SK-N-SH (cell line): Measurements from ENCODE around the gene RHOT1. TPM values are rescaled to one million over a fixed set of nuclear protein-coding genes. Genes with fewer than 3 reads are reported as not detected.
"Not testable (repeated sequence)": the region's sequence is repeated elsewhere in the genome, so short reads cannot be mapped to it uniquely, and the experiment has no call there.

ENCODE experiments used
- CTCF ChIA-PET: fragments of 300-600, 350-600 bp; formaldehyde crosslinking; extraction: SDS; loops from one replicate; lab custom pipeline; 2021; lab: Yijun Ruan, JAX
- POLR2A ChIA-PET: fragments of 350-600 bp; sonication (Branson Sonifier 250); formaldehyde crosslinking; extraction: SDS; loops from one replicate; lab custom pipeline; 2020; ENCODE audit warnings: antibody characterized with exemption, inconsistent platforms; lab: Yijun Ruan, JAX
- DNase-seq: peaks from one replicate; pipeline ENCODE4 v3.0.0; 2012
- H2AFZ ChIP-seq: fragments of 200-600 bp; sonication (generic); 2 replicates; pipeline ENCODE4 v1.8.1; 2016; ENCODE audit warnings: antibody characterized with exemption, mild to moderate bottlenecking, low read depth
- H3F3A ChIP-seq: fragments of 200-600 bp; sonication (generic); replicated peaks from 2 replicates; pipeline ENCODE3; 2016; ENCODE audit warnings: antibody characterized with exemption, mild to moderate bottlenecking; ENCODE audit not compliant: insufficient read depth
- H3K27ac ChIP-seq, 2 experiments: fragments of 200-500 bp in 1 of 2; fragments of 200-600 bp in 1 of 2; sonication (Bioruptor generic) in 1 of 2; sonication (generic), shearing (Covaris generic) in 1 of 2; 2 replicates each; pipeline versions ENCODE4 v1.5.1 to v1.6.1; 2014 to 2016; ENCODE audit warnings: low read depth in 2 of 2, inconsistent platforms in 1 of 2, low read length in 1 of 2, mild to moderate bottlenecking in 1 of 2, mixed read lengths in 1 of 2
- H3K27me3 ChIP-seq: fragments of 200-600 bp; sonication (generic), shearing (Covaris generic); 2 replicates; pipeline ENCODE4 v1.6.1; 2016; ENCODE audit warnings: mixed run types; ENCODE audit not compliant: insufficient read depth
- H3K36me3 ChIP-seq, 2 experiments: fragments of 200-500 bp in 1 of 2; fragments of 200-600 bp in 1 of 2; sonication (Bioruptor generic) in 1 of 2; sonication (generic) in 1 of 2; replicated peaks in 1 of 2; 2 replicates each; pipeline versions ENCODE3 to v1.5.1; 2014 to 2016; ENCODE audit warnings: low read length in 1 of 2, mild to moderate bottlenecking in 1 of 2; ENCODE audit not compliant: insufficient read depth in 2 of 2, control insufficient read depth in 1 of 2
- H3K4me1 ChIP-seq, 2 experiments: fragments of 200-500 bp in 1 of 2; fragments of 200-600 bp in 1 of 2; sonication (Bioruptor generic) in 1 of 2; sonication (generic), shearing (Covaris generic) in 1 of 2; 2 replicates each; pipeline versions ENCODE4 v1.5.1 to v1.6.1; 2014 to 2016; ENCODE audit warnings: low read depth in 1 of 2, low read length in 1 of 2, mixed run types in 1 of 2; ENCODE audit not compliant: insufficient read depth in 2 of 2, control insufficient read depth in 1 of 2
- H3K4me2 ChIP-seq: fragments of 200-600 bp; sonication (generic), shearing (Covaris generic); 2 replicates; pipeline ENCODE4 v1.6.1; 2017; ENCODE audit warnings: mixed run types
- H3K4me3 ChIP-seq, 2 experiments: fragments of 200-500 bp in 1 of 2; fragments of 200-600 bp in 1 of 2; sonication (Bioruptor generic) in 1 of 2; sonication (generic), shearing (Covaris generic) in 1 of 2; 2 replicates each; pipeline versions ENCODE4 v1.5.1 to v1.8.1; 2014 to 2016; ENCODE audit warnings: low read depth in 2 of 2, inconsistent platforms in 1 of 2, low read length in 1 of 2, mild to moderate bottlenecking in 1 of 2, mixed read lengths in 1 of 2, moderate library complexity in 1 of 2
- H3K79me2 ChIP-seq: fragments of 200-600 bp; sonication (generic); 2 replicates; pipeline ENCODE4 v1.8.1; 2017; ENCODE audit warnings: mild to moderate bottlenecking; ENCODE audit not compliant: insufficient read depth
- H3K9ac ChIP-seq: fragments of 200-600 bp; sonication (generic); 2 replicates; pipeline ENCODE4 v1.6.1; 2017; ENCODE audit warnings: mixed run types
- H3K9me2 ChIP-seq: fragments of 200-600 bp; sonication (generic); 2 replicates; pipeline ENCODE4 v1.6.1; 2017; ENCODE audit warnings: mixed run types
- H3K9me3 ChIP-seq: fragments of 200-600 bp; sonication (generic); 2 replicates; pipeline ENCODE4 v1.6.1; 2017; ENCODE audit warnings: mixed run types, mild to moderate bottlenecking, moderate library complexity
- H4K20me1 ChIP-seq: fragments of 200-600 bp; sonication (generic); 2 replicates; pipeline ENCODE4 v1.6.1; 2017; ENCODE audit warnings: mild to moderate bottlenecking, mixed run types; ENCODE audit not compliant: insufficient read depth
- EP300 ChIP-seq, 2 experiments: IDR thresholded peaks; 2 replicates each; pipeline versions ENCODE4 v1.4.0 to v1.6.1; 2012; ENCODE audit warnings: borderline replicate concordance in 1 of 2, low read depth in 1 of 2, low read length in 1 of 2
- EZH2phosphoT487 ChIP-seq: fragments of 200-600 bp; sonication (generic); IDR thresholded peaks from 2 replicates; pipeline ENCODE4 v1.6.1; 2017; ENCODE audit warnings: low read depth, mixed run types, mild to moderate bottlenecking, antibody characterized with exemption, moderate library complexity, borderline replicate concordance
- FOSL2 ChIP-seq: IDR thresholded peaks from 2 replicates; pipeline ENCODE4 v1.4.0; 2012; ENCODE audit warnings: low read depth, mild to moderate bottlenecking, moderate library complexity, borderline replicate concordance
- FOXM1 ChIP-seq: IDR thresholded peaks from 2 replicates; pipeline ENCODE4 v1.4.0; 2012; ENCODE audit warnings: low read depth, mild to moderate bottlenecking
- GABPA ChIP-seq: IDR thresholded peaks from 2 replicates; pipeline ENCODE4 v1.4.0; 2012; ENCODE audit warnings: low read depth, mild to moderate bottlenecking
- GATA2 ChIP-seq: sonication (generic); formaldehyde crosslinking; IDR thresholded peaks from 2 replicates; pipeline ENCODE4 v1.5.0; 2020; ENCODE audit warnings: mild to moderate bottlenecking, missing genetic modification reagents
- JUND ChIP-seq: IDR thresholded peaks from 2 replicates; pipeline ENCODE4 v1.4.0; 2012
- MXI1 ChIP-seq: IDR thresholded peaks from 2 replicates; pipeline ENCODE4 v1.6.1; 2012; ENCODE audit warnings: mild to moderate bottlenecking, low read depth, low read length, improper control_type of control experiment
- REST ChIP-seq: IDR thresholded peaks from 2 replicates; pipeline ENCODE4 v1.6.1; 2012; ENCODE audit warnings: mild to moderate bottlenecking, low read depth, low read length, moderate library complexity
- RFX5 ChIP-seq: IDR thresholded peaks from 2 replicates; pipeline ENCODE4 v1.6.1; 2012; ENCODE audit warnings: mild to moderate bottlenecking, improper control_type of control experiment, low read length
- WGBS: methylation state at CpG from one replicate; pipeline ENCODE4 v1.1.6; 2017; ENCODE audit warnings: low lambda C conversion rate; 5-methylcytosine and 5-hydroxymethylcytosine counted together
- polyA plus RNA-seq, 3 experiments: library from polyadenylated mRNA; depleted of rRNA; stranded (reverse); fragments of >200 nt; gene quantifications; 2 replicates each; pipeline ENCODE4 v1.2.3, GENCODE V29; 2012

RHOT1 gene
- polyA plus RNA-seq, 1 of the 3 experiments (the other 2 are of a cell fraction): 25.0 TPM

- Histone ChIP-seq H2AFZ (no peak overlapping the region), H3K27me3 (no peaks in the 10 kb centered on the region), H3K27ac (no peak overlapping the region), H3K9me3 (no peaks in the 10 kb centered on the region), H3K9ac (no peak overlapping the region), H3K4me2 (no peak overlapping the region), H3K36me3 (no peaks in the 10 kb centered on the region), H3K79me2 (no peaks in the 10 kb centered on the region), H3F3A (peaks cover 5% of the 10 kb centered on the region), H3K9me2 (no peaks in the 10 kb centered on the region), H4K20me1 (no peaks in the 10 kb centered on the region), H3K4me3 (no peak overlapping the region), H3K4me1 (peaks cover 0 to 36% of the 10 kb centered on the region in 2 experiments; a peak in 2 of 4 replicates)
- 82% methylated on average over 3 of the region's 3 CpGs for WGBS
- ChIA-PET CTCF (interaction anchor here (1.4 to 1.5 kb wide), 2 partner anchors 21 to 34 kb away, joined by 3 to 4 read pairs; no protein-coding TSS in a partner anchor), POLR2A (no interaction called here)
- no peak for DNase-seq
- no peak for TF ChIP-seq EP300 (IDR thresholded peaks at IDR 0.05; ENCODE audit: borderline replicate concordance in 1 of 2, low read depth in 1 of 2, low read length in 1 of 2)
These were observed 38.1 kb upstream of the RHOT1 start for GRCh38 chr17:32104158-32104557.

GRCh38 chr17:32106471-32106981 lies 35.8 kb upstream of the RHOT1 start:
- CTCF ChIA-PET, H3K4me2 ChIP-seq, DNase-seq, H3K36me3 ChIP-seq, H3F3A ChIP-seq, H3K9me3 ChIP-seq, H3K79me2 ChIP-seq, H3K27me3 ChIP-seq, H3K9me2 ChIP-seq, POLR2A ChIA-PET, H3K4me3 ChIP-seq, H4K20me1 ChIP-seq: not testable (repeated sequence)
- peak overlapping the region in 1 of 2 experiments; percentile 90; a peak in 2 of 4 replicates for H3K27ac ChIP-seq
- 63% methylated on average over 7 of the region's 7 CpGs for WGBS
- peak overlapping the region; percentile 72; the same call in 1 of the 2 replicates for H2AFZ ChIP-seq
- peaks cover 0 to 28% of the 10 kb centered on the region in 2 experiments; a peak in 2 of 4 replicates for H3K4me1 ChIP-seq
- TF ChIP-seq EP300 (IDR thresholded peaks at IDR 0.05; ENCODE audit: borderline replicate concordance in 1 of 2, low read depth in 1 of 2, low read length in 1 of 2): peak in 1 of 2 experiments; percentile 13; a peak in 1 of 4 replicates
- TF ChIP-seq MXI1: 0 out of 2 replicates have a peak, but pooled peaks have one; percentile 21
- TF ChIP-seq, all 33 proteins: peak for 2; not testable (repeated sequence) for 31
- not testable (repeated sequence) for H3K9ac ChIP-seq

- H3K9me2 ChIP-seq, H3K4me3 ChIP-seq, H3K27me3 ChIP-seq, H3K4me2 ChIP-seq, H3K9me3 ChIP-seq, H3K79me2 ChIP-seq, DNase-seq, CTCF ChIA-PET, H2AFZ ChIP-seq, POLR2A ChIA-PET, H4K20me1 ChIP-seq, H3F3A ChIP-seq, H3K9ac ChIP-seq, H3K36me3 ChIP-seq: not testable (repeated sequence)
- peaks cover 0 to 30% of the 10 kb centered on the region in 2 experiments; a peak in 2 of 4 replicates for H3K4me1 ChIP-seq
- WGBS: 89% methylated on average over 1 of the region's 1 CpG
- H3K27ac ChIP-seq: peak overlapping the region in 1 of 2 experiments; percentile 90; a peak in 2 of 4 replicates
These were observed 35.1 kb upstream of the RHOT1 start for GRCh38 chr17:32107194-32107593.

GRCh38 chr17:32110596-32110995 lies 31.7 kb upstream of the RHOT1 start:
- POLR2A ChIA-PET: no interaction called here
- no peak overlapping the region for H3K4me3 ChIP-seq
- no peak for TF ChIP-seq GABPA
- TF ChIP-seq REST: no peak
- TF ChIP-seq EZH2phosphoT487: no peak
- no peak for TF ChIP-seq FOSL2
- TF ChIP-seq JUND: no peak
- no peak for TF ChIP-seq GATA2 (CRISPR knock-in tag)
- no peak for TF ChIP-seq RFX5
- no peak for TF ChIP-seq FOXM1
- TF ChIP-seq EP300 (IDR thresholded peaks at IDR 0.05; ENCODE audit: borderline replicate concordance in 1 of 2, low read depth in 1 of 2, low read length in 1 of 2): no peak

More at GRCh38 chr17:32110596-32110995, 31.7 kb upstream of the RHOT1 start:
- Histone ChIP-seq H2AFZ (no peak overlapping the region), H3K4me2 (no peak overlapping the region), H3F3A (peaks cover 5% of the 10 kb centered on the region), H3K4me1 (peaks cover 0 to 22% of the 10 kb centered on the region in 2 experiments; a peak in 2 of 4 replicates), H3K9me2 (no peaks in the 10 kb centered on the region), H3K9me3 (no peaks in the 10 kb centered on the region), H3K27ac (no peak overlapping the region), H3K79me2 (no peaks in the 10 kb centered on the region), H4K20me1 (no peaks in the 10 kb centered on the region), H3K27me3 (no peaks in the 10 kb centered on the region), H3K9ac (no peak overlapping the region), H3K36me3 (no peaks in the 10 kb centered on the region)
- 93% methylated on average over 21 of the region's 21 CpGs for WGBS
- DNase-seq: no peak
- CTCF ChIA-PET: interaction anchor here (1.6 to 1.8 kb wide), 2 partner anchors 10 to 32 kb away, joined by 4 to 6 read pairs; partner anchors contain the start of gene RHOT1
